IPS DF 4.7 (cell line): ENCODE data around the gene ASF1A.

Source experiments
- DNase-seq: peaks from one replicate; pipeline ENCODE4 v3.0.0-alpha.2; 2013; ENCODE audit warnings: low spot score; ENCODE audit errors: extremely low read depth

The ASF1A gene

GRCh38 chr6:118912646-118913045 is 18.7 kb downstream of the ASF1A start:
- no peak for DNase-seq

DNA sequence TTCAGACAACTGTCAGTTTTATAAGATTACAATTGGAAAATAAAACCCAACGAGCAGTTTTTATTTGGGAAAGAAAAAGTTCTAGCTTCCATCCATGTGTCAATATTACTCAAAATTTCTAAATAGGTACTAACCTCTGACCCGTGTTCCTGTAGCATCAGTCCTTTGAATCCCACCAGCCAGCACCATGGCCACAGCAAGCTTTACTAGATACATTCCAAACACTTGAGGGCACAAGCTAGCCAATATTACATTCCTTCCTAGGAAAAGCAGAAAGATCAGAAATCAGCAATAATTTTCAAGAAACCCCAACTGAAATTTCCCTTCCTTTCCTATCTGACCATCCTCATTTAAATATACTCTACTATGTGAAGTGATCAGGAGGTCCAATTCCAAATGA is 19.2 kb downstream of the ASF1A start:
- no peak for DNase-seq

- DNase-seq, result no peak
Observed at GRCh38 chr6:118914598-118914997, 20.6 kb downstream of the ASF1A start.

GRCh38 chr6:118917546-118918328 is 23.8 kb downstream of the ASF1A start:
- no peak for DNase-seq

DNA sequence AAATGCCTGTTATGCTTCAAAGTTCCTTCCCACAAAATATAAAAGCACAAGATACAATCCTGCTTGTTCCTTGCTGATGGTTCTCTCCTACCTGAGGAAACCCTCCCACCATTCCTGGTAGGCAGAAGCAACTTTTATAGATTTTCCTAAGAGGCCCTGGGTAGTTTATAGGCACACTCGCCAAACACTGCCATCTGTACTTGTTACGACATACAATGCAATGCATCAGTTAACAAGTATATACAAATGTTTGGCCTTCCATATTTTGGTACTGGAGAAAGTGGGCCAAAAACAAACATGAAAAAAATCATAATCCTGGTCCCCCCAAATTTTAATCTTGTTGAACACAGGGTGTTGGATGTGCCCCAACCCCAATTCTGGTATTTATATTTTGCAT is 24.4 kb downstream of the ASF1A start:
- no peak for DNase-seq

GRCh38 chr6:118921084-118921483 is 27.1 kb downstream of the ASF1A start:
- no peak for DNase-seq

DNA sequence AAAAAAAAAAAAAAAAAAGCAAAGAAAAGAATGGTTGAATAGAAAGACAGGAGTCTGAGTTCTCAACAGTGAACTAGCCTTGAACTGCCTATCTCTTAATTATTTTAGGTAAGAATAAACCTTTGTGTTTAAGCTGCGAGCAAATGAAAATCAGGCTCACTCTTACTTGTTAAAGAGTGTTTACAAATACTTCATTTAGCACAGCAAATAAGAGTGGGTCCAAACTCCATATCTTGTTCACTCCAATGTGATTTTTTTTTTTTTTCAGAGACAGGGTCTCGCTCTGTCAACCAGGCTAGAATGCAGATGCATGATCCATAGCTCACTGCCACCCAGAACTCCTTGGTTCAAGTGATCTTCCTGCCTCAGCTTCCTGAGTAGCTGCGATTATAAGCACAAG is 29.1 kb downstream of the ASF1A start:
- DNase-seq, result no peak

GRCh38 chr6:118930680-118931079 is 36.7 kb downstream of the ASF1A start:
- DNase-seq, result no peak

- no peak for DNase-seq
Observed at GRCh38 chr6:118931436-118931835, 37.5 kb downstream of the ASF1A start.

GRCh38 chr6:118932421-118932820 is 38.5 kb downstream of the ASF1A start:
- no peak for DNase-seq

DNA sequence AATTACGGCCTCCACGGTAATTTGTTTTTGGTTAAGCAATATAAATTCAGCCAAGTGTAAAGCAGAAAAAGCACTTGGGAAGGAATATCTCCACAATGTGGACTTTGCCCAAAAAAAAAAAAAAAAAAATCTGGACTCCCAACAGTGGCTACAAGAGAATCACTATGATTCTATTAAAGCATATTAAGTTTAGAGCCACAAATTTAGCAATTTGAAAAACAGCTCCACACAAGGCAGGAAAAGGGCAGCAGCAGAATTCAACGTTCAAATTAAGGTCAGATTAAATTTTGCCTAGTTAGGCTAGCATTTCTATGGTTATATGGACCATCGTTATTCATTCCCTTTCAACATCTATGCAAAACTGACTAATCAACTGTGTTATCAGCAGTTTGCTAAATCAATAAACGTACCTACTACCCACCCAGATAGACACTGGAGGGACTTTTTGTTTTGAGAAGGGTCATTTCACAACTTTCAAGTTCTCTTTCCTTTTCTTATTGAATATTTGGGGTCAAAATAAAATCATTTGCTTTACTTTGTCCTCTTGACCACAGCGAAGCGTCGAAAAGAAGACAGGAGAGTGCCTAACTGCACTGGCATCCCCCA is 40.0 kb downstream of the ASF1A start:
- DNase-seq, result no peak

- peak; percentile 30 for DNase-seq
Observed at GRCh38 chr6:118934461-118935330, 40.7 kb downstream of the ASF1A start, which contains the start of gene MCM9. TSS of gene MCM9 (minus strand) at chr6:118935159. CDS start at chr6:118931723, 3,436 bp downstream.

- DNase-seq, result no peak
Observed at GRCh38 chr6:118935331-118935668, 41.3 kb downstream of the ASF1A start.

GRCh38 chr6:118935978-118936703 is 42.2 kb downstream of the ASF1A start:
- no peak for DNase-seq

GRCh38 chr6:118939683-118940082 is 45.7 kb downstream of the ASF1A start:
- DNase-seq, result no peak

GRCh38 chr6:118940770-118941169 is 46.8 kb downstream of the ASF1A start:
- DNase-seq, result no peak

- no peak for DNase-seq
Observed at GRCh38 chr6:118945217-118945616, 51.3 kb downstream of the ASF1A start.

- DNase-seq, result no peak
Observed at GRCh38 chr6:118952683-118953082, 58.7 kb downstream of the ASF1A start.

GRCh38 chr6:118953391-118953790 is 59.4 kb downstream of the ASF1A start:
- no peak for DNase-seq
